H9 (cell line): Measurements from ENCODE around the gene MLPH. TPM values are rescaled to one million over a fixed set of nuclear protein-coding genes. Genes with fewer than 3 reads are reported as not detected.

Experiments
- DNase-seq: peaks from one replicate; pipeline ENCODE4 v3.0.0-alpha.2; 2017
- H2AFZ ChIP-seq: one replicate; pipeline ENCODE4 v1.6.1; 2013; ENCODE audit warnings: mild to moderate bottlenecking, low read length, control low read depth, moderate library complexity
- H2AK5ac ChIP-seq: 2 replicates; pipeline ENCODE4 v1.6.1; 2013; ENCODE audit warnings: low read length, control low read depth, mixed read lengths; ENCODE audit not compliant: insufficient read length
- H2BK120ac ChIP-seq: one replicate; pipeline ENCODE4 v1.6.1; 2013; ENCODE audit warnings: low read depth, mild to moderate bottlenecking, low read length, control low read depth, inconsistent platforms; ENCODE audit not compliant: poor library complexity, severe bottlenecking
- H2BK12ac ChIP-seq: 2 replicates; pipeline ENCODE4 v1.6.1; 2013; ENCODE audit warnings: low read length, control low read depth, mixed read lengths, low read depth; ENCODE audit not compliant: insufficient read length
- H2BK15ac ChIP-seq: 2 replicates; pipeline ENCODE4 v1.6.1; 2013; ENCODE audit warnings: low read depth, low read length, control low read depth
- H2BK20ac ChIP-seq: one replicate; pipeline ENCODE4 v1.6.1; 2013; ENCODE audit warnings: low read depth, mild to moderate bottlenecking, low read length, control low read depth, inconsistent platforms; ENCODE audit not compliant: poor library complexity, severe bottlenecking
- H2BK5ac ChIP-seq: 2 replicates; pipeline ENCODE4 v1.6.1; 2013; ENCODE audit warnings: low read length, control low read depth, mixed read lengths; ENCODE audit not compliant: insufficient read length
- H3K14ac ChIP-seq: 2 replicates; pipeline ENCODE4 v1.6.1; 2013; ENCODE audit warnings: low read length, control low read depth; ENCODE audit not compliant: insufficient read depth
- H3K18ac ChIP-seq: 2 replicates; pipeline ENCODE4 v1.6.1; 2013; ENCODE audit warnings: low read depth, mild to moderate bottlenecking, mixed read lengths, low read length, control low read depth; ENCODE audit not compliant: insufficient read length
- H3K23ac ChIP-seq: 2 replicates; pipeline ENCODE4 v1.6.1; 2013; ENCODE audit warnings: low read length, control low read depth, mixed read lengths, low read depth; ENCODE audit not compliant: insufficient read length
- H3K23me2 ChIP-seq: 2 replicates; pipeline ENCODE4 v1.6.1; 2013; ENCODE audit warnings: low read depth, mild to moderate bottlenecking, mixed read lengths, low read length, control low read depth; ENCODE audit not compliant: insufficient read length, poor library complexity, severe bottlenecking
- H3K27ac ChIP-seq: 2 replicates; pipeline ENCODE4 v1.5.1; 2013; ENCODE audit warnings: low read length, control low read depth, mixed read lengths, low read depth; ENCODE audit not compliant: insufficient read length
- H3K27me3 ChIP-seq: 2 replicates; pipeline ENCODE4 v1.6.1; 2013; ENCODE audit warnings: low read length, control low read depth, inconsistent platforms; ENCODE audit not compliant: insufficient read depth
- H3K4ac ChIP-seq: 2 replicates; pipeline ENCODE4 v1.6.1; 2013; ENCODE audit warnings: low read depth, mild to moderate bottlenecking, control low read depth, inconsistent platforms, low read length, moderate library complexity
- H3K4me1 ChIP-seq: 2 replicates; pipeline ENCODE4 v1.6.1; 2013; ENCODE audit warnings: low read length, control low read depth, inconsistent platforms; ENCODE audit not compliant: insufficient read depth
- H3K4me2 ChIP-seq: 2 replicates; pipeline ENCODE4 v1.6.1; 2013; ENCODE audit warnings: low read length, control low read depth, mixed read lengths; ENCODE audit not compliant: insufficient read length, insufficient read depth
- H3K56ac ChIP-seq: 2 replicates; pipeline ENCODE4 v1.6.1; 2013; ENCODE audit warnings: low read depth, mild to moderate bottlenecking, mixed read lengths, low read length, control low read depth; ENCODE audit not compliant: insufficient read length
- H3K79me1 ChIP-seq: 2 replicates; pipeline ENCODE4 v1.6.1; 2013; ENCODE audit warnings: low read depth, mild to moderate bottlenecking, moderate library complexity, low read length, control low read depth, inconsistent platforms; ENCODE audit not compliant: insufficient read depth, poor library complexity, severe bottlenecking
- H3K79me2 ChIP-seq: 2 replicates; pipeline ENCODE4 v1.6.1; 2013; ENCODE audit warnings: low read length, control low read depth, inconsistent platforms; ENCODE audit not compliant: insufficient read depth
- H3K9ac ChIP-seq: 2 replicates; pipeline ENCODE4 v1.6.1; 2013; ENCODE audit warnings: low read length, control low read depth, mixed read lengths; ENCODE audit not compliant: insufficient read length; ENCODE audit errors: extremely low read depth
- H3K9me3 ChIP-seq: one replicate; pipeline ENCODE4 v1.6.1; 2013; ENCODE audit warnings: low read depth, low read length, inconsistent platforms; ENCODE audit not compliant: control insufficient read depth
- H3T11ph ChIP-seq: one replicate; pipeline ENCODE4 v1.6.1; 2013; ENCODE audit warnings: mild to moderate bottlenecking, low read length, control low read depth, inconsistent platforms
- H4K20me1 ChIP-seq: one replicate; pipeline ENCODE4 v1.6.1; 2013; ENCODE audit not compliant: control insufficient read depth, insufficient read length, insufficient read depth
- H4K5ac ChIP-seq: 2 replicates; pipeline ENCODE4 v1.6.1; 2013; ENCODE audit warnings: low read depth, mild to moderate bottlenecking, mixed read lengths, low read length, control low read depth; ENCODE audit not compliant: insufficient read length
- H4K8ac ChIP-seq: replicated peaks from 2 replicates; pipeline ENCODE4 v1.6.1; 2013; ENCODE audit warnings: low read length, control low read depth, mixed read lengths, low read depth; ENCODE audit not compliant: insufficient read length
- H4K91ac ChIP-seq: 2 replicates; pipeline ENCODE4 v1.6.1; 2013; ENCODE audit warnings: low read depth, mild to moderate bottlenecking, moderate library complexity, mixed read lengths, low read length, control low read depth; ENCODE audit not compliant: insufficient read length
- H3K27ac Mint-ChIP-seq, 3 experiments: 2 replicates in 2 of 3; 3 replicates in 1 of 3; pipeline ENCODE4 v1.8.0; 2020 to 2021; ENCODE audit warnings: mixed read lengths in 3 of 3, mild to moderate bottlenecking in 1 of 3, moderate library complexity in 1 of 3
- H3K27me3 Mint-ChIP-seq: 2 replicates; pipeline ENCODE4 v1.8.0; 2021; ENCODE audit warnings: low read depth, mild to moderate bottlenecking, moderate library complexity, mixed read lengths
- H3K36me3 Mint-ChIP-seq, 3 experiments: 2 replicates in 2 of 3; 3 replicates in 1 of 3; pipeline ENCODE4 v1.8.0; 2020 to 2021; ENCODE audit warnings: low read depth in 3 of 3, mixed read lengths in 3 of 3; ENCODE audit not compliant: insufficient read depth in 1 of 3
- H3K4me1 Mint-ChIP-seq, 2 experiments: 2 replicates each; pipeline ENCODE4 v1.8.0; 2020; ENCODE audit warnings: mixed read lengths in 2 of 2
- H3K4me3 Mint-ChIP-seq, 2 experiments: 2 replicates in 1 of 2; 3 replicates in 1 of 2; pipeline ENCODE4 v1.8.0; 2020 to 2021; ENCODE audit warnings: mild to moderate bottlenecking in 2 of 2, mixed read lengths in 2 of 2, moderate library complexity in 1 of 2
- H3K9me3 Mint-ChIP-seq, 2 experiments: 2 replicates in 1 of 2; 3 replicates in 1 of 2; pipeline ENCODE4 v1.8.0; 2020; ENCODE audit warnings: mild to moderate bottlenecking in 2 of 2, mixed read lengths in 2 of 2, moderate library complexity in 1 of 2
- WGBS: extraction: QIAGEN DNeasy Blood & Tissue Kit; methylation state at CpG from one replicate; pipeline ENCODE4 v1.1.7; 2013; ENCODE audit warnings: missing lambda C conversion rate, low lambda C conversion rate, mixed read lengths; ENCODE audit not compliant: insufficient read length; ENCODE audit errors: extremely low coverage; 5-methylcytosine and 5-hydroxymethylcytosine counted together
- total RNA-seq: library from RNA; stranded (reverse); gene quantifications from 2 replicates; pipeline ENCODE4 v1.2.1, GENCODE V29; 2021
- TF ChIP-seq, protein P1 (sequence below): fragments of 200-600 bp; sonication (generic); conservative IDR thresholded peaks from 3 replicates; pipeline ENCODE4 v1.8.0; 2021; ENCODE audit warnings: antibody characterized with exemption, mild to moderate bottlenecking

MLPH gene
- total RNA-seq, 1 experiment from 2014 or later: 3.4 TPM

DNA sequence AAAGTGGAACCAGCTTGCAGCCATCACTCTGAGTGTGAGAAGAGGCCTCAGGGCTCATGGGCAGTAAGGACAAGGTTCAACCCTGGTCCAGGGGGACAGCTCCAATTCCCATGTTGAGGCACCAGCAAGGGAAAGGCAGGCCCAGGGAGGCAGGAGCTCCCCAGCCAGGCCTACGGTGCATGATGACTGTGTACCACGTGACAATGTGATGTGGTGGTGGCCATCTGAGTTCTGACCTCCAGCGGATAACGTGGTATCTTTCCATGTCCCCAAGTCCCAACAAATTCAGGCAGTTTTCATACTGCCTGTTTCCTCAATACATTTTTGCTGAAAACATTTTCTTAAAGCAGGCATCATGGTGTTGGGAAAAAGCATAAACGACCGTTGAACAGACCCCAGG is 36.9 kb upstream of the MLPH start:
- Histone ChIP-seq H4K5ac (no peak overlapping the region), H4K8ac (no peak overlapping the region), H4K20me1 (no peaks in the 10 kb centered on the region), H2AK5ac (no peak overlapping the region), H2BK120ac (no peak overlapping the region), H3K79me2 (no peaks in the 10 kb centered on the region), H3K27ac (no peak overlapping the region), H3K18ac (no peak overlapping the region), H3K4ac (no peak overlapping the region), H2BK15ac (no peak overlapping the region), H2BK5ac (no peak overlapping the region), H3K14ac (no peak overlapping the region), H2BK12ac (no peak overlapping the region), H2AFZ (no peak overlapping the region), H3T11ph (no peak overlapping the region), H2BK20ac (no peak overlapping the region), H3K4me2 (no peak overlapping the region), H4K91ac (no peak overlapping the region), H3K27me3 (no peaks in the 10 kb centered on the region), H3K4me1 (peaks cover 7% of the 10 kb centered on the region; the same call in 1 of the 2 replicates), H3K23me2 (no peaks in the 10 kb centered on the region), H3K9me3 (no peaks in the 10 kb centered on the region), H3K9ac (no peak overlapping the region), H3K79me1 (no peaks in the 10 kb centered on the region), H3K56ac (no peak overlapping the region), H3K23ac (no peak overlapping the region)
- DNase-seq: no peak
- TF ChIP-seq, protein P1, sequence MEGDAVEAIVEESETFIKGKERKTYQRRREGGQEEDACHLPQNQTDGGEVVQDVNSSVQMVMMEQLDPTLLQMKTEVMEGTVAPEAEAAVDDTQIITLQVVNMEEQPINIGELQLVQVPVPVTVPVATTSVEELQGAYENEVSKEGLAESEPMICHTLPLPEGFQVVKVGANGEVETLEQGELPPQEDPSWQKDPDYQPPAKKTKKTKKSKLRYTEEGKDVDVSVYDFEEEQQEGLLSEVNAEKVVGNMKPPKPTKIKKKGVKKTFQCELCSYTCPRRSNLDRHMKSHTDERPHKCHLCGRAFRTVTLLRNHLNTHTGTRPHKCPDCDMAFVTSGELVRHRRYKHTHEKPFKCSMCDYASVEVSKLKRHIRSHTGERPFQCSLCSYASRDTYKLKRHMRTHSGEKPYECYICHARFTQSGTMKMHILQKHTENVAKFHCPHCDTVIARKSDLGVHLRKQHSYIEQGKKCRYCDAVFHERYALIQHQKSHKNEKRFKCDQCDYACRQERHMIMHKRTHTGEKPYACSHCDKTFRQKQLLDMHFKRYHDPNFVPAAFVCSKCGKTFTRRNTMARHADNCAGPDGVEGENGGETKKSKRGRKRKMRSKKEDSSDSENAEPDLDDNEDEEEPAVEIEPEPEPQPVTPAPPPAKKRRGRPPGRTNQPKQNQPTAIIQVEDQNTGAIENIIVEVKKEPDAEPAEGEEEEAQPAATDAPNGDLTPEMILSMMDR: no peak
- H3K27ac Mint-ChIP-seq: no peak overlapping the region
- no peaks in the 10 kb centered on the region for H3K36me3 Mint-ChIP-seq
- peaks cover 15 to 16% of the 10 kb centered on the region in 2 experiments for H3K4me1 Mint-ChIP-seq
- H3K4me3 Mint-ChIP-seq: no peak overlapping the region
- peaks cover 41% of the 10 kb centered on the region for H3K27me3 Mint-ChIP-seq
- H3K9me3 Mint-ChIP-seq: peaks cover 0 to 6% of the 10 kb centered on the region in 2 experiments; a peak in 1 of 5 replicates
- no CpG with 5 or more reads among the region's 6 CpGs for WGBS
